ENCODE measurements around the gene CCDC43.

DNA sequence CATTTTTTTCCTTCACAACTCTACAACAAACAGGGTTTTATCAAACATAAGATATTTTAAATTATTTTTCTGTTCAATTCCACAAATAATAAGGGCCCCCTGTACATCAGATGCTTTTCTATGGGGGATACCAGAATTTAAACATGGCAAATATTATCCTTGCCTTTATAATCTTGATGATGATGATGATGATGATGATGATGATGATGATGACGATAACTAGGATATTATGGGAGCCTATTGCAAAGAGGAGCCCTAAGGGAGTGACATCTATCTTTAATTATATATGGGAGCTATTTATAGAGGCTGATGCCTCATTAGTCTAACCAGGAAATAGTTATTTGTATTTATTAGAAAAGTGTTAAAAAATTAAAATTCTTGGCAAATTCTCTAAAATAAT is 26.5 kb downstream of the CCDC43 start:
- TF ChIP-seq, protein P1, sequence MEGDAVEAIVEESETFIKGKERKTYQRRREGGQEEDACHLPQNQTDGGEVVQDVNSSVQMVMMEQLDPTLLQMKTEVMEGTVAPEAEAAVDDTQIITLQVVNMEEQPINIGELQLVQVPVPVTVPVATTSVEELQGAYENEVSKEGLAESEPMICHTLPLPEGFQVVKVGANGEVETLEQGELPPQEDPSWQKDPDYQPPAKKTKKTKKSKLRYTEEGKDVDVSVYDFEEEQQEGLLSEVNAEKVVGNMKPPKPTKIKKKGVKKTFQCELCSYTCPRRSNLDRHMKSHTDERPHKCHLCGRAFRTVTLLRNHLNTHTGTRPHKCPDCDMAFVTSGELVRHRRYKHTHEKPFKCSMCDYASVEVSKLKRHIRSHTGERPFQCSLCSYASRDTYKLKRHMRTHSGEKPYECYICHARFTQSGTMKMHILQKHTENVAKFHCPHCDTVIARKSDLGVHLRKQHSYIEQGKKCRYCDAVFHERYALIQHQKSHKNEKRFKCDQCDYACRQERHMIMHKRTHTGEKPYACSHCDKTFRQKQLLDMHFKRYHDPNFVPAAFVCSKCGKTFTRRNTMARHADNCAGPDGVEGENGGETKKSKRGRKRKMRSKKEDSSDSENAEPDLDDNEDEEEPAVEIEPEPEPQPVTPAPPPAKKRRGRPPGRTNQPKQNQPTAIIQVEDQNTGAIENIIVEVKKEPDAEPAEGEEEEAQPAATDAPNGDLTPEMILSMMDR (conservative IDR thresholded peaks at IDR 0.05; ENCODE audit: low read depth, low read length): no peak
- no peak for TF ChIP-seq EZH2 (IDR thresholded peaks at IDR 0.05; ENCODE audit: low read length, unreplicated experiment)

All from PC-3 (cell line).